ENCODE results near the gene IDUA.

IDUA gene

GRCh38 chr4:1001561-1002130, 14.8 kb downstream of the IDUA start:
- no peak for DNase-seq (ENCODE audit: low read depth)

GRCh38 chr4:1002131-1002630, 15.3 kb downstream of the IDUA start:
- DNase-seq (ENCODE audit: low read depth), result no peak

GRCh38 chr4:1002631-1003251, 15.9 kb downstream of the IDUA start:
- no peak for DNase-seq (ENCODE audit: low read depth)

- DNase-seq (ENCODE audit: low read depth), result no peak
Measured at GRCh38 chr4:1003271-1004070, 16.6 kb downstream of the IDUA start.

GRCh38 chr4:1004071-1004418, 17.2 kb downstream of the IDUA start:
- DNase-seq (ENCODE audit: low read depth), result no peak

- DNase-seq (ENCODE audit: low read depth), result no peak
Measured at GRCh38 chr4:1004557-1005485, 18.0 kb downstream of the IDUA start.

- no peak for DNase-seq (ENCODE audit: low read depth)
Measured at GRCh38 chr4:1006856-1007255, 20.0 kb downstream of the IDUA start.

GRCh38 chr4:1008840-1009541, 22.1 kb downstream of the IDUA start:
- no peak for DNase-seq (ENCODE audit: low read depth)

GRCh38 chr4:1009542-1010394, 22.9 kb downstream of the IDUA start:
- peak; percentile 24 for DNase-seq (ENCODE audit: low read depth)

GRCh38 chr4:1010395-1011021, 23.7 kb downstream of the IDUA start:
- peak; percentile 91 for DNase-seq (ENCODE audit: low read depth)

GRCh38 chr4:1011022-1011665, 24.3 kb downstream of the IDUA start, which contains the start of gene FGFRL1:
FGFRL1 (plus strand) TSS chr4:1011626; CDS start chr4:1012486, 860 bp downstream.
- peak; percentile 87 for DNase-seq (ENCODE audit: low read depth)

- no peak for DNase-seq (ENCODE audit: low read depth)
Measured at GRCh38 chr4:1011666-1012033, 24.8 kb downstream of the IDUA start.

GRCh38 chr4:1012034-1012739, 25.3 kb downstream of the IDUA start:
- DNase-seq (ENCODE audit: low read depth), result no peak

- DNase-seq (ENCODE audit: low read depth), result no peak
Measured at GRCh38 chr4:1013225-1014073, 26.6 kb downstream of the IDUA start.

- DNase-seq (ENCODE audit: low read depth), result no peak
Measured at GRCh38 chr4:1014291-1015167, 27.7 kb downstream of the IDUA start.

GRCh38 chr4:1015179-1015578, 28.3 kb downstream of the IDUA start:
- no peak for DNase-seq (ENCODE audit: low read depth)

- DNase-seq (ENCODE audit: low read depth), result no peak
Measured at GRCh38 chr4:1015746-1016145, 28.9 kb downstream of the IDUA start.

All from fibroblast of gingiva (primary cell).